Temporal lobe (tissue), 1 donor: ENCODE measurements around the gene PARP8. TPM values are rescaled to one million over a fixed set of nuclear protein-coding genes. Genes with fewer than 3 reads are reported as not detected.

Experiments used
- total RNA-seq: library from RNA; depleted of rRNA; stranded (reverse); fragments of >200 nt; gene quantifications from one replicate; pipeline ENCODE4 v1.2.3, GENCODE V29; 2014

The PARP8 gene
- total RNA-seq, 1 donor from 2014 or later: 44.0 TPM

Other genes with a start within 250 kb of the PARP8 start
- 4.7 TPM for gene EMB, start 225.3 kb upstream of the PARP8 start, total RNA-seq